GM21723 (cell line): ENCODE results near the gene MARS1.

Experiments
- ATAC-seq: cut with Tn5 transposase; IDR thresholded peaks from one replicate; pipeline ENCODE4 v1.9.1; 2021; ENCODE audit warnings: mild to moderate bottlenecking, moderate library complexity; ENCODE audit not compliant: unreplicated experiment

Gene MARS1

GRCh38 chr12:57526477-57527126, 38.7 kb downstream of the MARS1 start:
- ATAC-seq: no peak

GRCh38 chr12:57527184-57527583, 39.3 kb downstream of the MARS1 start:
- no peak for ATAC-seq

GRCh38 chr12:57528176-57528575, 40.3 kb downstream of the MARS1 start:
- no peak for ATAC-seq

- no peak for ATAC-seq
Observed at GRCh38 chr12:57528831-57529555, 41.1 kb downstream of the MARS1 start.

DNA sequence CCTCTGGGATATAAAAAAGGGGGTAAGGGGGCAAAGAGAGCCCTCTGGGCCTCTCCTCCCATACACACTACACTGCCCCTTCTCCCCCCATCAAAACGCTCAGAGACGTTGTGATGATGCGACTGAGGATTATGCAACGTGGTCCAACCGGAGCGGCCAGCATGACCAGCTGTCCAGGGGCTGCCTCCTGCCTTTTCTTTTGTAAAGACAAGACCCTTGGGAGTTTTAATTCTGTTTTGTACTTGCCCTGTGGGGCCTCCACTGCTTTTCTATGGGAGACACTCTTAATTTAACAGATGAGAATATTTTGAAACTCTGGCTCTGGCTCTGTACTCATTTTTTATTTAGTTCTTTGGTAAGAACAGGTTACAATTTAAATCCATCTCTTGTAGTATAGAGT, 42.0 kb downstream of the MARS1 start:
- ATAC-seq: no peak

DNA sequence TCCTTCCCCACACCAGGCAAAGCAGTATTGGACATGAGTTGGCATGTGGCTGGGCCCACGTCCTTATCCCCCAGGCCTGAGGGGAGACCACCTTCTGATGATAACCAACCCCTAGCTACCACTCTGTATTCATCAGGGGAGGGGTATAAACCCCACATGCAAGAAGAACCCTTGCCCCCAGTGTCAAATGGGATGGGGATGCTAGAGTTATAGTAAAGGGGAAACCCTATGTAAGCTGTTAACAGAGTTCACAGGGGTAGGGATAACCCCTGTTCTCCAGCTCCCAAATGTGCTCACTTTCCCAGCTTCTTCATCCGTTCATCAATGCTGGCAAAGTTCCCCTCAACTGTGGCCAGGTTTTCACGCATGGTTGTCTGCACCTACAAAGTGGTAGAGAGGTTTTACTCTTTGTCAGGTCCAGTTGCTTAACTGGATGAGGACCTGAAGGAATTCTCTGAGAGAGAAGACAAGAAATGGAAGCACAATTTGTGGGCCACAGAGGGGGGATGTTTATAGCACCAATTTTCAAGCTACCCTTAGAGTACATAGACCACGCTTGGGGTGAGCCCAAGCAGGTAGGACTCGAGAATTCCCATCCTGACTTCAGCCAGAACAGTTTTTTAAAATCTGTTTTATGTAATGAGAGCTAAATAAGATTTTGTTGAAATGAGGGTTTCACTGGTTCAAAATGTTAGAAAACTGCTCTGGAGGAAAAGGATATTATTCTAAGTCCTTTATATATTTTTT, 42.7 kb downstream of the MARS1 start:
- ATAC-seq: no peak

GRCh38 chr12:57531836-57532235, 44.0 kb downstream of the MARS1 start:
- no peak for ATAC-seq

- ATAC-seq: no peak
Observed at GRCh38 chr12:57533108-57533507, 45.2 kb downstream of the MARS1 start.

DNA sequence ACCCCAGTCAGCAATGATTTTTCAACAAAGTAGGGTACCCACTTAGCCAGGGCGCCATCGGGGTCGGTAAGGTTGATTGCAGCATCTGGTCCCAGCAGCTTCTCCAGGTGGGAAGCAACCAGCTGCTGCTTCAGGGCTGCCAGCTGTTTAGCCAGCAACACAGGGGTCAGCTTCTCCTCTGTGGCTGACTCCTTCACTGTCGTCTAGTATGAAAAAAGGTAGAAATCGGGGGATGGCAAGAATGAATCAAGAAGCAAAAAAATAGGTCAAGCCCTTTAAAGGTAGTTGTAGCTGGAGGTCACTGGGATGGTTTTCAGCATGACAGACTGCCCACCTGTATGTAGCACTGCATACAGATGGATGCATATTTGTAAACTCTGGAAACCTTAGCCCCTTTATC, 46.4 kb downstream of the MARS1 start:
- no peak for ATAC-seq

DNA sequence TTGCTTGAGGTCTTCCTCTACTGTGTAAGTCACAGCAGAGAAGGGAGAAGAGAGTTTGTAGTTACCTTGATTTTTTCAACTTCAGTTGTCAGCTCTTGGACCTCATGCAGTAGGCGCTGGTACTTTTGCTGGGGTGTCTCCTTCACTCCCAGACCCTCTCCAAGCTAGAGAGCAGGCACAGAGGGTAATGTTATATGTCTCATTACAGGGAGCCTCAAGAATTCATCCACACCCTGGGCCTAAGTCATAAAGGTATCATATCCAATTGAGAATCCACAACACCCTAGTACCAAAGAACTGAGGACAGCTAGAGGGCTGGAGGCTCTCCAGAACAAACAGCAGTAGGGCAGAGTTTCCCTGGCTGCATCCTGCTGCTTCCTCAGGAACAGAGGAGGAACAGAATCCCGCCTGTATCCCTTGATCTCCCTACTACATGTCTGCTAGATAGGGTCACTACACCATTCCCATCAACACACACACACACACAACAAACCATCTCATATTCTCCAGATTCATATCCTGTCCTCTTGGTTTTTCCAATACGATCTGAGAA, 47.2 kb downstream of the MARS1 start:
- no peak for ATAC-seq

DNA sequence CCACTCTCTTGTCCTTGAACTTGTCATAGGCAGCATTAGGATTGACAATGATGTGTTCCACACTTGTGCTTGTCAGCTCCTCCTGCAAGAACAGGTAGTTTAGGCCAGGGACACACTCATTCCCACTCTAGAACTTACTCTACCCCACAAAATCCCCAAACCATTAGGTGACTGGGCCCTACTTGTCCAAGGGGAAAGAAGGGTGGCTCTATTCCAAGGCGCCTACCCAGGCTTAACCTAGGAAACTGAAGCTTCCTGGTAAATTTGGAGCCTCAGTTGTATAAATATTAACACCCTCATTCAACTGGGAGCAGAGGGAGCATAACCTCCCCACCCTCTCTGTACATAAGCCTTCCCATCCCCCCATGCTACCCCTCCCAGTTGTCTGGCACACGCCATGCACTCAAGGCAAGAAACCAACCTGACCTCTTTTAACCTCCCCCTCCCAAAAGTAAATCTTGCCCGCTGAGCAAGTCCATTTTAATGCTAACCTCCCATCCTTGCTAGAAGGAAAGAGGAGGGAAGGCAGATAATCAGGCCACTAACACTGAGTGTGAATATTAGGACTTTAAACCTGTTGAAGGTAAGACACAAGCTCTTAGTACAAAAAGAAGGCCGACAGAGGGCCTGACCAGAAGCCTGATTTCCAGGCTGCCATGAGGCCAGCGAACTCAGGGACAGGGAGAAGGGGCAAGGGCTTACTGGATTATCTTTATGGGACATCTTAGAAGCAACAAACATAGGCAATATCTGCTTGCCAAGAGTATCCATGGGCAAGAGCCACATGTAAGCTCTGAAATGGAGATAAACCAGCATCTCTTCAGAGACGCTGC, 48.1 kb downstream of the MARS1 start:
- no peak for ATAC-seq

- ATAC-seq: no peak
Observed at GRCh38 chr12:57536597-57536942, 48.7 kb downstream of the MARS1 start.

DNA sequence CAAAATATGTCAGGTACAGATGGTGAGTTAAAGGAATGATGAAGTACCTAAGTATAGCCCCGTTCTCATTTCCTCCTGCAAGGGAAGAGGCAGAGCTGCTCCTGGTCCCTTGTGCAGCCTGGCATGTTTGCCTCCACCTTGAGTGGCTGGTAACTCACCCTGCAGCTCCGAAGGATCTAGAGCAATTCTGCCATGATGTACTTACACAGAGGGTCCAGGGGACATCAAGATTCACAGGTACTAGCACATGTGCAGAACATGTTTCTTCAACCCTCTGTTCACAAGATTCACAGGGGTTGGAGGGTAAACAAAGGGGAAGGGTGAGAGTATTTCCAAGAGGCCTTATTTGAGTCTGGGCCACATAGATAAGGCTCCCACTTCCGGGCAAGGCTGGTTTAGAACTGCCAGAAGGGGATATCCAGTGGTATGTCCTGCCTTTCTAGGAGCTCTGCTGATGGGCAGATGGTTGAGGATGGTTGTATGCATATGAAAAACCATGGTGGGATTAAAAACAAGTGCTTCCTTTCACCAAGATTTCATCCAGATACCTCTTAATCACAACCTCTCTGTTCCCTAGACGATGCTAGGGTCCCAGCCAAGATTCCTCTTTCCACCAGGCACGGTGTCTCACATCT, 51.4 kb downstream of the MARS1 start:
- ATAC-seq: no peak

- ATAC-seq: no peak
Observed at GRCh38 chr12:57541001-57541400, 53.1 kb downstream of the MARS1 start.

- ATAC-seq: no peak
Observed at GRCh38 chr12:57541717-57542116, 53.8 kb downstream of the MARS1 start.

DNA sequence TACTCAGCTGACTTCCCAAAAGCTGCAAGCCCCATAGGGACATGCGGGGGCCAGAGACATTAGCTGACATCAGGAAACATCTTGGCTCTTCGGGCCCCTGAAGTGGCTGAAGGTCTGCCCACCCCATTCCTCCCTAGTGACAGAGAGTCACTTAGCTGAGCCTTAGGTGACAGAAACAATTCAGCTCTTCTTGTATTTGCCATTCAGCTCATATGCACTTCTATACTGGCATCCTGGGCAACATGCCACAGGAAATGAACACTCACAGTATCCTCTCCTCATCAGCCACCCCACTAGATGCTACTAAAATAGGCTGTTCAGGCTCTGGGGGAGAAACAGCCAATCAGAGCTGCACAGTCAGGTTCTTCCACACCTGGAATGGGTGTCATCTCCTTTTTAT, 55.7 kb downstream of the MARS1 start:
- no peak for ATAC-seq

DNA sequence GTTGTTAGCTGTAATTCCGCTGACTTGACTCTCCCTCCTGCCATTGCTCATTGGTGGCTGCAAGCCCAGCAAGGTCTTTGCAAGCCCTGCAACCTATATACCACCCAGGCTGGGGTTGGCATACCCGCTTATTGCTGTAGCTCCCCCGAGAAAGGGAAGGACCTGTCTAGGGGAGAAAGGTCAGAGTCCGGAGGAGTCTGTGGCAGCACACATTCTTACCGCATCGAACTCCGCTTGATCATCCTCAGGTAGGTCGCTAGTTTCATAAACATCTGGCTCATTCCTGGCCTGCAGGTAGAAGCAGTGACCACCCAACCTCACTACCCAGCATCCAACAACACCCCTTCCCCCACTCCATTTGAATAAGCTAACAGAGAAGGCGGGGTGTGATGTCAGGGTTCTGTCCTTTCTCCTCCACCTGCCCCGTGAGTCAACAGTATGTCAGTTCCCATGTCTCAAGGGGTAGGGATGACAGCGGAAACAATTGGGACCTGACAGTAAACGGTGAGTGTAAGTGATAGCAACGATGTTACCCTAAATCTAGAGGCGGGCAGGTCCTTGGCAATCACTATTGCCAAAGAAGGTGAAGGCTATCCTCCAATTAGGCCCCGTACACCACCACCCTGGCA, 58.1 kb downstream of the MARS1 start:
- ATAC-seq: no peak

GRCh38 chr12:57546438-57547287, 58.8 kb downstream of the MARS1 start, which contains the start of gene DCTN2:
DCTN2 (minus strand) TSS chr12:57547192; CDS start chr12:57547063, 129 bp downstream.
- ATAC-seq: peak; percentile 99
